ENCODE measurements around the gene SMAD9.
"Not testable (repeated sequence)": the region's sequence is repeated elsewhere in the genome, so short reads cannot be mapped to it uniquely, and the experiment has no call there.

SMAD9 gene

GRCh38 chr13:36910545-36910944 lies 9.5 kb downstream of the SMAD9 start:
- no peak for DNase-seq (ENCODE audit: low spot score)

GRCh38 chr13:36907821-36908220 lies 12.2 kb downstream of the SMAD9 start:
- no peak for DNase-seq (ENCODE audit: low spot score)

- DNase-seq (ENCODE audit: low spot score) = no peak
Measured at GRCh38 chr13:36907266-36907665, 12.8 kb downstream of the SMAD9 start.

- no peak for DNase-seq (ENCODE audit: low spot score)
Measured at GRCh38 chr13:36905944-36906343, 14.1 kb downstream of the SMAD9 start.

- no peak for DNase-seq (ENCODE audit: low spot score)
Measured at GRCh38 chr13:36903925-36904595, 16.0 kb downstream of the SMAD9 start.

- no peak for DNase-seq (ENCODE audit: low spot score)
Measured at GRCh38 chr13:36897054-36897616, 22.9 kb downstream of the SMAD9 start.

- DNase-seq (ENCODE audit: low spot score) = no peak
Measured at GRCh38 chr13:36891752-36892151, 28.3 kb downstream of the SMAD9 start.

- DNase-seq (ENCODE audit: low spot score) = no peak
Measured at GRCh38 chr13:36888645-36889044, 31.4 kb downstream of the SMAD9 start.

- no peak for DNase-seq (ENCODE audit: low spot score)
Measured at GRCh38 chr13:36887758-36888521, 32.1 kb downstream of the SMAD9 start.

- DNase-seq (ENCODE audit: low spot score) = no peak
Measured at GRCh38 chr13:36885901-36886300, 34.1 kb downstream of the SMAD9 start.

GRCh38 chr13:36884235-36884634 lies 35.8 kb downstream of the SMAD9 start:
- no peak for DNase-seq (ENCODE audit: low spot score)

GRCh38 chr13:36883824-36884223 lies 36.2 kb downstream of the SMAD9 start:
- no peak for DNase-seq (ENCODE audit: low spot score)

GRCh38 chr13:36883392-36883791 lies 36.6 kb downstream of the SMAD9 start:
- not testable (repeated sequence) for DNase-seq (ENCODE audit: low spot score)

GRCh38 chr13:36882829-36883390 lies 37.1 kb downstream of the SMAD9 start:
- no peak for DNase-seq (ENCODE audit: low spot score)

- DNase-seq (ENCODE audit: low spot score) = no peak
Measured at GRCh38 chr13:36880961-36881360, 39.1 kb downstream of the SMAD9 start.

- DNase-seq (ENCODE audit: low spot score) = no peak
Measured at GRCh38 chr13:36879218-36879938, 40.7 kb downstream of the SMAD9 start.

GRCh38 chr13:36875961-36876360 lies 44.1 kb downstream of the SMAD9 start:
- DNase-seq (ENCODE audit: low spot score) = no peak

GRCh38 chr13:36875431-36875830 lies 44.6 kb downstream of the SMAD9 start:
- DNase-seq (ENCODE audit: low spot score) = no peak

GRCh38 chr13:36872621-36873020 lies 47.4 kb downstream of the SMAD9 start:
- no peak for DNase-seq (ENCODE audit: low spot score)

GRCh38 chr13:36870050-36870692 lies 49.9 kb downstream of the SMAD9 start:
- no peak for DNase-seq (ENCODE audit: low spot score)

- DNase-seq (ENCODE audit: low spot score) = no peak
Measured at GRCh38 chr13:36866232-36866631, 53.8 kb downstream of the SMAD9 start.

- DNase-seq (ENCODE audit: low spot score) = no peak
Measured at GRCh38 chr13:36865265-36865664, 54.8 kb downstream of the SMAD9 start.
